Uterus (tissue), 2 donors: ENCODE measurements around the gene MAP7D3.

Source experiments
- CTCF ChIP-seq, 4 experiments: fragments of 200-600 bp in 2 of 4; fragments of 450-650 bp in 2 of 4; sonication (generic) in 2 of 4; IDR thresholded peaks; one replicate each; pipeline ENCODE4 v1.5.1; 2016 to 2019; ENCODE audit warnings: antibody characterized with exemption in 4 of 4, mild to moderate bottlenecking in 2 of 4, moderate library complexity in 1 of 4
- POLR2A ChIP-seq, 2 donors: fragments of 450-650 bp; IDR thresholded peaks; one replicate each; pipeline ENCODE4 v1.6.1; 2016; ENCODE audit warnings: antibody characterized with exemption in 2 of 2, mild to moderate bottlenecking in 1 of 2, moderate library complexity in 1 of 2

- no peak for TF ChIP-seq POLR2A (IDR thresholded peaks at IDR 0.05)
- TF ChIP-seq CTCF (IDR thresholded peaks at IDR 0.05) = no peak
Measured at GRCh38 chrX:136258951-136259350, 7.8 kb upstream of the MAP7D3 start.
